ENCODE results near the gene SOX12. TPM values are rescaled to one million over a fixed set of nuclear protein-coding genes. Genes with fewer than 3 reads are reported as not detected.

SOX12 gene
- total RNA-seq, 4 donors from 2014 or later: 3.5 to 14.4 (median 7.2) TPM

GRCh38 chr20:364905-365794 is 39.8 kb downstream of the SOX12 start:
- no peaks in the 10 kb centered on the region for H3K36me3 ChIP-seq
- WGBS: 81% methylated on average over 9 of the region's 9 CpGs
- DNase-seq (ENCODE audit: extremely low spot score): no peak
- no peak overlapping the region for H3K27ac ChIP-seq (replicated peaks in 1 of 4)
- H3K4me3 ChIP-seq: no peak overlapping the region
- H3K27me3 ChIP-seq: no peaks in the 10 kb centered on the region
- intact Hi-C loops (cut with DNase I): no loop called here
- TF ChIP-seq CTCF (IDR thresholded peaks at IDR 0.05) (no peak), POLR2A (IDR thresholded peaks at IDR 0.05; ENCODE audit: low read depth) (no peak), POLR2AphosphoS5 (IDR thresholded peaks at IDR 0.05) (no peak), EP300 (IDR thresholded peaks at IDR 0.05) (no peak)
- no peaks in the 10 kb centered on the region for H3K9me3 ChIP-seq
- H3K4me1 ChIP-seq: peaks cover 5 to 9% (median 6%) of the 10 kb centered on the region in 4 donors

- TF ChIP-seq CTCF (IDR thresholded peaks at IDR 0.05) (no peak), EP300 (IDR thresholded peaks at IDR 0.05) (no peak)
- Histone ChIP-seq H3K27ac (replicated peaks in 1 of 4) (no peak overlapping the region), H3K36me3 (no peaks in the 10 kb centered on the region), H3K4me1 (peaks cover 5 to 12% (median 7%) of the 10 kb centered on the region in 4 donors), H3K27me3 (no peaks in the 10 kb centered on the region), H3K4me3 (no peak overlapping the region), H3K9me3 (no peaks in the 10 kb centered on the region)
- intact Hi-C loops (cut with DNase I): no loop called here
- DNase-seq (ENCODE audit: extremely low spot score): no peak
- 74% methylated on average over 7 of the region's 7 CpGs for WGBS
Measured at GRCh38 chr20:366041-366718, 40.8 kb downstream of the SOX12 start.

GRCh38 chr20:366719-367485 is 41.5 kb downstream of the SOX12 start:
- no peak for TF ChIP-seq POLR2A (IDR thresholded peaks at IDR 0.05; ENCODE audit: low read depth)
- TF ChIP-seq EP300 (IDR thresholded peaks at IDR 0.05): no peak
- TF ChIP-seq CTCF (IDR thresholded peaks at IDR 0.05): no peak
- no peak for TF ChIP-seq POLR2AphosphoS5 (IDR thresholded peaks at IDR 0.05)
- no peak for DNase-seq (ENCODE audit: extremely low spot score)
- Histone ChIP-seq H3K4me1 (peaks cover 10 to 20% (median 14%) of the 10 kb centered on the region in 4 donors), H3K36me3 (no peaks in the 10 kb centered on the region), H3K27ac (replicated peaks in 1 of 4) (no peak overlapping the region), H3K9me3 (no peaks in the 10 kb centered on the region), H3K27me3 (no peaks in the 10 kb centered on the region), H3K4me3 (no peak overlapping the region)
- intact Hi-C loops (cut with DNase I): no loop called here
- WGBS: 81% methylated on average over 12 of the region's 13 CpGs

- no peak overlapping the region for H3K4me3 ChIP-seq
- TF ChIP-seq EP300 (IDR thresholded peaks at IDR 0.05) (no peak), POLR2AphosphoS5 (IDR thresholded peaks at IDR 0.05) (no peak), POLR2A (IDR thresholded peaks at IDR 0.05; ENCODE audit: low read depth) (no peak), CTCF (IDR thresholded peaks at IDR 0.05) (no peak)
- H3K27ac ChIP-seq (replicated peaks in 1 of 4): no peak overlapping the region
- H3K4me1 ChIP-seq: peaks cover 13 to 21% (median 16%) of the 10 kb centered on the region in 4 donors
- no peaks in the 10 kb centered on the region for H3K27me3 ChIP-seq
- no peaks in the 10 kb centered on the region for H3K9me3 ChIP-seq
- no peak for DNase-seq (ENCODE audit: extremely low spot score)
- 67% methylated on average over 8 of the region's 8 CpGs for WGBS
- intact Hi-C loops (cut with DNase I): no loop called here
- H3K36me3 ChIP-seq: no peaks in the 10 kb centered on the region
Measured at GRCh38 chr20:367486-367887, 42.1 kb downstream of the SOX12 start.

All from esophagus muscularis mucosa (tissue), 4 donors.